Prostate gland (tissue), 2 donors: Measurements from ENCODE around the gene ELOVL5.

ENCODE experiments used
- POLR2AphosphoS5 ChIP-seq: sonication (generic); formaldehyde crosslinking; IDR thresholded peaks from one replicate; pipeline ENCODE4 v1.6.1; 2017; ENCODE audit warnings: antibody characterized with exemption
- TF ChIP-seq, protein P1 (sequence below), 4 experiments: fragments of 200-600 bp in 2 of 4; fragments of 450-650 bp in 2 of 4; sonication (generic) in 2 of 4; IDR thresholded peaks; 1 replicate in 3 of 4; 2 replicates in 1 of 4; pipeline ENCODE4 v1.5.1; 2016 to 2019; ENCODE audit warnings: antibody characterized with exemption in 4 of 4, mild to moderate bottlenecking in 2 of 4, moderate library complexity in 2 of 4

DNA sequence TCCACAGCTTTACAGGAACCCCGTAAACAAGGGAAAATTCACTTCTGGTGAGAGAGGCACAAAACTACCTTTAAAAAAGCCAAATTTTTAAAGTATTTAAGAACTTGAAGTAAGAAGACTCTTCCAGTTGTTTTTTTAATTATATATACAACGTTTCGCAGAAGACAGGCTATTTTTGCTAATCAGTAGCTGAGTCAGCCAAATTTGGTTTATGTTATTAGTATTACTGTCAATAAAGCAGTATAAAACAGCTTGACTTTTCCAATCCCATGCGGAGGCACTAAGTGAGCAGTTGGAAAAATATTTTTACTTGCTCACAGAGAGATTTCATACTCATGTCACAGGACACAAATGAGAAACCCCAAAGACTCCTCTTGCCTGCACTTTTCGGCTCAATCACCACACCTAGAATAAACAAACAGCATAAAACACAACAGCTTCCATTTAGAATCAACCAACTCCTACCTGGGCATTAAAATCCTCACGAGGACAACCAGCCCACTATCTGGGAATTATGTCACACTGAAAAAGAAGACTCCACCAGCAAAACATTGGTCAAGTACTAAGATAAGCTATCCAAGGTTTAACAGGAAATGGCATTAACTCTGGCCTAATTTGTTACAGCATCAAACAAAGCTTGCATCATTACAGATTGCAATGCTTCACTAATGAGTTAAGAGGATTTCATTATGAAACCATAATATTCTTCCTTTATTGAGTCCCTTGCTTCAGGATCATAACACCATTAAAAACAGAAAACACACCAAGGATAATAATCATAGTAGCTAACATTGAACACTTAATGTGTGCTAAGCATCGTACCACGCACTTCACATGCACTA lies 26.3 kb downstream of the ELOVL5 start:
- TF ChIP-seq POLR2AphosphoS5: no peak
- TF ChIP-seq, protein P1, sequence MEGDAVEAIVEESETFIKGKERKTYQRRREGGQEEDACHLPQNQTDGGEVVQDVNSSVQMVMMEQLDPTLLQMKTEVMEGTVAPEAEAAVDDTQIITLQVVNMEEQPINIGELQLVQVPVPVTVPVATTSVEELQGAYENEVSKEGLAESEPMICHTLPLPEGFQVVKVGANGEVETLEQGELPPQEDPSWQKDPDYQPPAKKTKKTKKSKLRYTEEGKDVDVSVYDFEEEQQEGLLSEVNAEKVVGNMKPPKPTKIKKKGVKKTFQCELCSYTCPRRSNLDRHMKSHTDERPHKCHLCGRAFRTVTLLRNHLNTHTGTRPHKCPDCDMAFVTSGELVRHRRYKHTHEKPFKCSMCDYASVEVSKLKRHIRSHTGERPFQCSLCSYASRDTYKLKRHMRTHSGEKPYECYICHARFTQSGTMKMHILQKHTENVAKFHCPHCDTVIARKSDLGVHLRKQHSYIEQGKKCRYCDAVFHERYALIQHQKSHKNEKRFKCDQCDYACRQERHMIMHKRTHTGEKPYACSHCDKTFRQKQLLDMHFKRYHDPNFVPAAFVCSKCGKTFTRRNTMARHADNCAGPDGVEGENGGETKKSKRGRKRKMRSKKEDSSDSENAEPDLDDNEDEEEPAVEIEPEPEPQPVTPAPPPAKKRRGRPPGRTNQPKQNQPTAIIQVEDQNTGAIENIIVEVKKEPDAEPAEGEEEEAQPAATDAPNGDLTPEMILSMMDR (IDR thresholded peaks at IDR 0.05): no peak
